H54 (cell line): Measurements from ENCODE around the gene DNAJC13.

ENCODE experiments used
- DNase-seq: peaks from one replicate; pipeline ENCODE4 v3.0.0; 2011; ENCODE audit warnings: low spot score, mixed read lengths; ENCODE audit not compliant: insufficient read length
- FAIRE-seq: peaks from 3 replicates; lab custom pipeline; 2011; peaks lifted over from hg19 to GRCh38; lab: Jason Lieb, UNC
- POLR2A ChIP-seq: IDR thresholded peaks from 2 replicates; pipeline ENCODE4 v1.6.1; 2011; ENCODE audit warnings: low read depth, mild to moderate bottlenecking, low read length

Gene DNAJC13

GRCh38 chr3:132464066-132464465 is 46.8 kb downstream of the DNAJC13 start:
- DNase-seq (no peak), FAIRE-seq (no peak)
- TF ChIP-seq POLR2A = no peak

GRCh38 chr3:132469326-132469725 is 52.0 kb downstream of the DNAJC13 start:
- FAIRE-seq (no peak), DNase-seq (no peak)
- no peak for TF ChIP-seq POLR2A

- TF ChIP-seq POLR2A = no peak
- FAIRE-seq (no peak), DNase-seq (no peak)
These were observed 68.8 kb downstream of the DNAJC13 start for GRCh38 chr3:132486099-132486498.

DNA sequence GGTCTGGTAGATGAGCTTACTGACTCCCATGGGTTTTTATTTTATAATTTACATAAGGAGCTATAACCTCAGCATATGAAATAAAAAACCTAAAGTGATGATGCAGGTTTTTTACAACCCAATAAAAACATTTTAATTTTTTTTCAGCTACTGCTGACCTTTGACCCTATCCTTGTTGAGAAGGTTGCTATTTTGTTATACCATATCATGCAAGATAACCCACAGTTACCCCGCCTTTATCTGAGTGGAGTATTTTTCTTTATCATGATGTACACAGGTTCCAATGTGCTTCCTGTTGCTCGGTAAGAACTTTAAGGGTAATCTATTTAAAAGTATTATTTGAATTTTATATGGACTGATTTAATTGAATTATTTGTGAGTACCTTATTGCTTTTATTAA is 70.8 kb downstream of the DNAJC13 start:
- no peak for TF ChIP-seq POLR2A
- FAIRE-seq (no peak), DNase-seq (no peak)

GRCh38 chr3:132499071-132499470 is 81.8 kb downstream of the DNAJC13 start:
- FAIRE-seq = no peak
- no peak for DNase-seq
- TF ChIP-seq POLR2A = no peak

- no peak for TF ChIP-seq POLR2A
- DNase-seq = no peak
These were observed 86.3 kb downstream of the DNAJC13 start for GRCh38 chr3:132503559-132503958.

GRCh38 chr3:132504375-132504933 is 87.2 kb downstream of the DNAJC13 start:
- no peak for TF ChIP-seq POLR2A
- FAIRE-seq (no peak), DNase-seq (no peak)

More at GRCh38 chr3:132503559-132503958, 86.3 kb downstream of the DNAJC13 start:
- no peak for FAIRE-seq

DNA sequence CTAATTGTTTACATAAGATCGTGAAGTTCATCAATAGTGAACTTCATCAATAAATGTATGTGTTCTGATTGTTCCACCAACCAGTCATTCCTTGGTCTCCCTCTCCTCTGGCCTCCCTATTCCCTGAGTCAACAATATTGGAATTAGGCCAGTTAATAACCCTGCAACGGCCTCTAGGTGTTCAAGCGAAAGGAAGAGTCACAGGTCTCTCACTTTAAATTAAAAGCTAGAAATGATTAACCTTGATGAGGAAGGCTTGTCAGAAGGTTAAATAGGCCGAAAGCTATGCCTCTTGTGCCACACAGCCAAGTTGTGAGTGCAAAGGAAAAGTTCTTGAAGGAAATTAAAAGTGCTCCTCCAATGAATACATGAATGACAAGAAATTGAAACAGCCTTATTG is 90.4 kb downstream of the DNAJC13 start:
- no peak for DNase-seq
- no peak for TF ChIP-seq POLR2A
- FAIRE-seq = no peak

GRCh38 chr3:132509096-132509495 is 91.8 kb downstream of the DNAJC13 start:
- DNase-seq = no peak
- no peak for FAIRE-seq
- no peak for TF ChIP-seq POLR2A

GRCh38 chr3:132509506-132509905 is 92.2 kb downstream of the DNAJC13 start:
- TF ChIP-seq POLR2A = no peak
- FAIRE-seq (no peak), DNase-seq (no peak)

- no peak for TF ChIP-seq POLR2A
- no peak for FAIRE-seq
- no peak for DNase-seq
These were observed 95.8 kb downstream of the DNAJC13 start for GRCh38 chr3:132513057-132513456.

DNA sequence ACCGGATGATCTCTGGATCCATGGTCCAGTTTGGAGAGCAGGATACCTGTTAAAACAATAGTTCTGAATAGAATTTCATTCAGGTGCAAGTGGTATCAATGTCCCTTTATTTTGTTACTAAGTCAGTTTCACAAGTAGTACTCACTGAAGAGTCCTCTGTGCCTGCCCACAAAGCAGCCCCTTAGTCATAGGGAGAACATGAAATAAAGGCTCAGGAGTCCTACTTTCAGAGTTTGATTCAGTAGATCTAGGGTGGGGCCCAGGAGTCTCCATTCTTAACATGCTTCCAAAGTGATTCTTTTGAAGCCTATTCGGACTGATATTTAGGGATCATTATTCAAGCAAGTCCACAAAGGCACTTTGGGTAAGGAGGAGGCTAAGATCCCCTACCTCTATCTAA is 100.0 kb downstream of the DNAJC13 start:
- no peak for TF ChIP-seq POLR2A
- no peak for FAIRE-seq
- DNase-seq = no peak

DNA sequence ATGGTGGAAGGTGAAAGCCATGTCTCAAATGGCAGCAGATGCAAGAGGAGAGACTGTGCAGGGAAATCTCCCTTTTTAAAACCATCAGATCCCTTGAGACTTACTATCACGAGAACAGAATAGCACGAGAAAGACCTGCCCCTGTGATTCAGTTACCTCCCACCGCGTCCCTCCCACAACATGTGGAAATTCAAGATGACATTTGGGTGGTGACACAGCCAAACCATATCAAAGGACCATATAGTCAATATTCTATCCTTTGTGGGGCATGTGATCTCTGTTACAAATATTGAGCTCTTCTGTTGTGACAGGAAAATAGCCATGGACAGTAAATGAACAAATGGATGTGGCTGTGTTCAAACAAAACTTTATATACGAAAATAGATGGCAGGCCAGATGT is 102.6 kb downstream of the DNAJC13 start:
- FAIRE-seq (peak; percentile 20), DNase-seq (no peak)
- no peak for TF ChIP-seq POLR2A

- DNase-seq (no peak), FAIRE-seq (no peak)
- no peak for TF ChIP-seq POLR2A
These were observed 104.6 kb downstream of the DNAJC13 start for GRCh38 chr3:132521901-132522300.

- TF ChIP-seq POLR2A = no peak
- FAIRE-seq = no peak
- DNase-seq = no peak
These were observed 105.1 kb downstream of the DNAJC13 start for GRCh38 chr3:132522353-132522752.
